Activated CD4-positive, alpha-beta T cell treated with anti-CD3 and anti-CD28 coated beads for 36 hours (primary cell): ENCODE data around the gene POLE. TPM values are rescaled to one million over a fixed set of nuclear protein-coding genes. Genes with fewer than 3 reads are reported as not detected.

ENCODE experiments used
- ATAC-seq: fragments of 200-7000 bp; cut with Tn5 transposase; one replicate; pipeline ENCODE4 v1.10.0; 2021; ENCODE audit warnings: mild to moderate bottlenecking, moderate library complexity
- CTCF ChIA-PET: fragments of 350-600 bp; sonication (Branson Sonifier 250); formaldehyde crosslinking; loops from one replicate; lab custom pipeline; 2021; ENCODE audit warnings: antibody characterized with exemption; lab: Charles Lee
- POLR2A ChIA-PET: fragments of 350-600 bp; sonication (Branson Sonifier 250); formaldehyde crosslinking; loops from one replicate; lab custom pipeline; 2021; ENCODE audit warnings: antibody characterized with exemption, inconsistent platforms; lab: Charles Lee
- DNase-seq: peaks from one replicate; pipeline ENCODE4 v3.0.0-alpha.2; 2020
- H3K27ac Mint-ChIP-seq: one replicate; pipeline ENCODE4 v1.8.0; 2021; ENCODE audit warnings: mixed read lengths
- H3K27me3 Mint-ChIP-seq: one replicate; pipeline ENCODE4 v1.8.0; 2021; ENCODE audit warnings: mixed read lengths
- H3K36me3 Mint-ChIP-seq: one replicate; pipeline ENCODE4 v1.8.0; 2021; ENCODE audit warnings: low read depth, mixed read lengths
- H3K4me1 Mint-ChIP-seq: one replicate; pipeline ENCODE4 v1.8.0; 2021; ENCODE audit warnings: mixed read lengths
- H3K4me3 Mint-ChIP-seq: one replicate; pipeline ENCODE4 v1.8.0; 2021; ENCODE audit warnings: mild to moderate bottlenecking, moderate library complexity, mixed read lengths
- H3K9me3 Mint-ChIP-seq: one replicate; pipeline ENCODE4 v1.8.0; 2021; ENCODE audit warnings: low read depth, mixed read lengths
- intact Hi-C, 2 experiments: fragments of 100-400 bp; cut with DNase I in 1 of 2; cut with micrococcal nuclease in 1 of 2; formaldehyde crosslinking; loops; one replicate each; pipeline versions ENCODE4 v1.14.2 to v1.15.1; 2022 to 2024; cut with DNase I, micrococcal nuclease
- total RNA-seq, 2 experiments: library from RNA; stranded (reverse); gene quantifications; one replicate each; pipeline ENCODE4 v1.2.3, GENCODE V29; 2021

Gene POLE
- 100 to 1,000 TPM; 121 to 124 TPM for total RNA-seq

DNA sequence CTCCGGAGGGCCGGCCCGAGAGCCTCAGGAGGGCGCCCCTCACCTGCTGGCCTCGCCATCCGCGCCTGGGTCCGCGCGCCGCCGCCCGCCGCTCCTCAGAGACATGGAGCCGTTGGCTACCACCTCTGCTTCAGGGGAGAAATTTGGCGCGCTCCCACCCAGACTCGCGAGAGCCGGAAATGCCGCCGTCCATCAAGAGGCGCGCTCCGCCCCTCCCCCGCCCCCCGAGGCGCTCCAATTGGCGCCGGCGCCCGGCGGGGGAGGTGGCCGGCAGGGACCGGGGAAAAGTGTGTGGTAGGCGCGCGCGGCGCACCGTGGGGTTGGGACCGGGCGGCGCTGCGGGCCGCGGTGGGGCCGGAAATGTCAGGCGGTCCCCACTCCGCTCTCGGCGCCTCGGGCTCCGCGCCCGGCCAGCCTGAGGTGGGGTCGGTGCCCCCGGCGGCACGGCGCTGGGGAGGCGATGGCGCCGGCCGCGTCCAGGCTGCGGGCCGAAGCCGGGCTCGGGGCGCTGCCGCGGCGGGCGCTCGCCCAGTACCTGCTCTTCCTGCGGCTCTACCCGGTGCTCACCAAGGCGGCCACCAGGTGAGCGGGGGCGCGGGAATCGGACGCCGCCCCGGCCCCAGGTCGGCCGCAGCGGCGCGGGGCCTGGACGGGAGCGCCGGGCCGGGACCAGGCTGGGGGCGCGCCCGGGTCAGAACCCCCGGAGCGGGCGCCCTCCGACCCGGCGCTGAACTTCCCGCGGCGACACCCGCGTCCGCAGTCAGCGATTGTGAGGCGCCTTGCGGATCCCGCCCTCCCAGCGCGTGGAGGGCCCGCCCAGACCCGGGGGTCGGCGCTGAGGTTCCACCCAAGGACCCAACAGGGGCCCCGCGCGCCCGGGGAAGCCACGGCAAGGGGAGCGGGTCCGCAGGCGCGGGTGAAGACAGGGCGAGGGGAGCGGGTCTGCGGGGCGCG is at the start of gene POLE, which contains the start of gene PXMP2:
Gene POLE, minus strand, starts transcription at position 132 of the 954 bp plus-strand sequence. Its CDS starts 27 bp downstream, at position 105.
Gene PXMP2, plus strand, starts transcription at position 377 of the 954 bp plus-strand sequence. Its CDS starts 84 bp downstream, at position 461.
- H3K4me1 Mint-ChIP-seq, result peaks cover 19% of the 10 kb centered on the region
- intact Hi-C loops, result loop anchor here (1.0 to 5.0 kb wide), 10 partner anchors 23 to 240 kb away; partner anchors contain the start of genes PGAM5 (in 2 of the 2), ANKLE2 (in 1 of the 2), CHFR (in 1 of the 2) and FBRSL1 (in 1 of the 2)
- H3K36me3 Mint-ChIP-seq, result peaks cover 18% of the 10 kb centered on the region
- DNase-seq (peak; percentile 98), ATAC-seq (peak; percentile 94)
- H3K9me3 Mint-ChIP-seq, result no peaks in the 10 kb centered on the region
- peak within 1 kb of the TSS; percentile 55 for H3K27ac Mint-ChIP-seq
- no peaks in the 10 kb centered on the region for H3K27me3 Mint-ChIP-seq
- peak within 1 kb of the TSS; percentile 72 for H3K4me3 Mint-ChIP-seq
- ChIA-PET CTCF (no interaction called here), POLR2A (no interaction called here)

DNA sequence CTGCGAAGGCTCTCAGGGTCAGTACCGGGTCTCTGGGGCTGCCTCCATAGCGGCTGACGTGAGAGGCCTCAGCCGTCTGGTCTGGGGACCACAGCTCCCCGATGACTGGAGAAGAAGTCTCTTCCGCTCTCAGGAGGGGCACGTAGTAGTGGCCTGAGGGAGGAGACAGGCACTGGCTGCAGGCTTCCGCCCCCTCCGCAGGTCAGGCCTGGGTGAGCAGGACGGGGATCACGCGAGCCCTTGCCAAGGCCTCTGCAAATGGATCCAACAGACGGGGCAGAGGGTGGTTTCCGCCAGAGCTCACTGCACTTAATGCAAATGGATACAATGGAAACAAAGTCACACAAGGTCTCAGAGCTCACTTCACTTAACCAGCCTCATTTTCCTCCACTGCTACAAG is 49.8 kb upstream of the POLE start:
- no peak overlapping the region for H3K27ac Mint-ChIP-seq
- CTCF ChIA-PET, result interaction anchor here (1.0 kb wide), 1 partner anchor 14 kb away, joined by 4 read pairs; no protein-coding TSS in a partner anchor
- POLR2A ChIA-PET, result no interaction called here
- H3K9me3 Mint-ChIP-seq, result no peaks in the 10 kb centered on the region
- ATAC-seq, result no peak
- H3K4me1 Mint-ChIP-seq, result no peaks in the 10 kb centered on the region
- H3K36me3 Mint-ChIP-seq, result peaks cover 83% of the 10 kb centered on the region
- H3K27me3 Mint-ChIP-seq, result no peaks in the 10 kb centered on the region
- no peak overlapping the region for H3K4me3 Mint-ChIP-seq
- DNase-seq, result no peak
- intact Hi-C loops, result no loop called here

GRCh38 chr12:132736378-132736777 is 49.2 kb upstream of the POLE start:
- Mint-ChIP-seq H3K9me3 (no peaks in the 10 kb centered on the region), H3K27ac (no peak overlapping the region), H3K36me3 (peaks cover 83% of the 10 kb centered on the region), H3K4me3 (no peak overlapping the region), H3K4me1 (no peaks in the 10 kb centered on the region), H3K27me3 (no peaks in the 10 kb centered on the region)
- DNase-seq (no peak), ATAC-seq (no peak)
- POLR2A ChIA-PET, result no interaction called here
- CTCF ChIA-PET, result interaction anchor here (1.0 kb wide), 1 partner anchor 14 kb away, joined by 4 read pairs; no protein-coding TSS in a partner anchor
- intact Hi-C loops, result no loop called here

DNA sequence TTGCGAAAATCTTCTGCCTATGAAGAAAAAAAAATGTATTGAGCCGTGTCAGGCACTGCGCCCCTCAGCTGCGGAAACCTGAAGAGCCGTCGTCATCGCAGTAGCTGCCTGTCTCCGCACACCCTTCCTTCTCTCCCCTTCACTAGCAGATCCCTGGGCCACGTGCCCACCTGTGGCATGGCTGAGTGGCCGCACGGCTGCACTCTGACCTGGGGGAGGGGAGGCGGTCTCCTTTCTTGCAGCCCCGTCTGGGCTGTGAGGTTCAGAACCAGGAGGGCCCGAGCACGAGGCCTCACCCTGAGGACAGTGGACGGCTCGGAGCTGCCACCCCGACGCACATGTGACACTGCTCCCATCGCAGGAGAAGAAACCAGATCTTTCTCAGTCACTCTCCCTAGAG is 48.4 kb upstream of the POLE start:
- CTCF ChIA-PET, result no interaction called here
- Mint-ChIP-seq H3K4me1 (no peaks in the 10 kb centered on the region), H3K9me3 (no peaks in the 10 kb centered on the region), H3K36me3 (peaks cover 82% of the 10 kb centered on the region), H3K4me3 (no peak overlapping the region), H3K27ac (no peak overlapping the region), H3K27me3 (no peaks in the 10 kb centered on the region)
- POLR2A ChIA-PET, result interaction anchor here (0.5 kb wide), 1 partner anchor 15 kb away, joined by 5 read pairs; no protein-coding TSS in a partner anchor
- ATAC-seq (no peak), DNase-seq (no peak)
- intact Hi-C loops, result no loop called here

DNA sequence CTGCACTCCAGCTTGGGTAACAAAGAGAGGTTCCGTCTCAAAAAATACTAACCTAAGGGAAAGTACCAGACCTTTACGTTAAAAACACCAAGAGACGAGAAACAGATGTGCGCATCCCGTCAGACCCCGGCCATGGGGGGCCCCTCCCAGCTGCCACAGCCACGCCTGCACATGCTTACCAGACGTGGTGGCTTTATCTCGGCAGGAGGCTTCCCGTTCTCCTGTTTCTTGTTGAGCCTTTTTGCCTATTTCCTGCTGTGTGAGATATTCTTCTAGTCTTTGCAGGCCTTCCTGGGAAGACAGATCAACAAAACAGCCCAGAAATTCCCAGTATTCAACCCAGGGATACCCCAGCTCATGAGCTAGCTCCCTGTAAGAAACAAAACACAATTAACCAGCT is 47.1 kb upstream of the POLE start:
- POLR2A ChIA-PET, result no interaction called here
- Mint-ChIP-seq H3K27me3 (no peaks in the 10 kb centered on the region), H3K27ac (no peak overlapping the region), H3K36me3 (peaks cover 80% of the 10 kb centered on the region), H3K9me3 (no peaks in the 10 kb centered on the region), H3K4me1 (no peaks in the 10 kb centered on the region), H3K4me3 (no peak overlapping the region)
- ATAC-seq (no peak), DNase-seq (no peak)
- CTCF ChIA-PET, result interaction anchor here (0.7 kb wide), 1 partner anchor 53 kb away, joined by 3 read pairs; no protein-coding TSS in a partner anchor
- intact Hi-C loops, result no loop called here

GRCh38 chr12:132731574-132731973 is 44.4 kb upstream of the POLE start:
- no peak for DNase-seq
- no peaks in the 10 kb centered on the region for H3K4me1 Mint-ChIP-seq
- no peaks in the 10 kb centered on the region for H3K27me3 Mint-ChIP-seq
- ATAC-seq, result no peak
- no peak overlapping the region for H3K27ac Mint-ChIP-seq
- no peak overlapping the region for H3K4me3 Mint-ChIP-seq
- peaks cover 85% of the 10 kb centered on the region for H3K36me3 Mint-ChIP-seq
- H3K9me3 Mint-ChIP-seq, result no peaks in the 10 kb centered on the region
- POLR2A ChIA-PET, result no interaction called here
- intact Hi-C loops, result no loop called here
- CTCF ChIA-PET, result no interaction called here

- no peak overlapping the region for H3K4me3 Mint-ChIP-seq
- peaks cover 86% of the 10 kb centered on the region for H3K36me3 Mint-ChIP-seq
- H3K9me3 Mint-ChIP-seq, result no peaks in the 10 kb centered on the region
- no peak overlapping the region for H3K27ac Mint-ChIP-seq
- no peaks in the 10 kb centered on the region for H3K27me3 Mint-ChIP-seq
- ATAC-seq (no peak), DNase-seq (no peak)
- ChIA-PET CTCF (interaction anchor here (0.9 kb wide), 1 partner anchor 11 kb away, joined by 3 read pairs; no protein-coding TSS in a partner anchor), POLR2A (no interaction called here)
- intact Hi-C loops, result no loop called here
- no peaks in the 10 kb centered on the region for H3K4me1 Mint-ChIP-seq
Observed at GRCh38 chr12:132730353-132730752, 43.2 kb upstream of the POLE start.

DNA sequence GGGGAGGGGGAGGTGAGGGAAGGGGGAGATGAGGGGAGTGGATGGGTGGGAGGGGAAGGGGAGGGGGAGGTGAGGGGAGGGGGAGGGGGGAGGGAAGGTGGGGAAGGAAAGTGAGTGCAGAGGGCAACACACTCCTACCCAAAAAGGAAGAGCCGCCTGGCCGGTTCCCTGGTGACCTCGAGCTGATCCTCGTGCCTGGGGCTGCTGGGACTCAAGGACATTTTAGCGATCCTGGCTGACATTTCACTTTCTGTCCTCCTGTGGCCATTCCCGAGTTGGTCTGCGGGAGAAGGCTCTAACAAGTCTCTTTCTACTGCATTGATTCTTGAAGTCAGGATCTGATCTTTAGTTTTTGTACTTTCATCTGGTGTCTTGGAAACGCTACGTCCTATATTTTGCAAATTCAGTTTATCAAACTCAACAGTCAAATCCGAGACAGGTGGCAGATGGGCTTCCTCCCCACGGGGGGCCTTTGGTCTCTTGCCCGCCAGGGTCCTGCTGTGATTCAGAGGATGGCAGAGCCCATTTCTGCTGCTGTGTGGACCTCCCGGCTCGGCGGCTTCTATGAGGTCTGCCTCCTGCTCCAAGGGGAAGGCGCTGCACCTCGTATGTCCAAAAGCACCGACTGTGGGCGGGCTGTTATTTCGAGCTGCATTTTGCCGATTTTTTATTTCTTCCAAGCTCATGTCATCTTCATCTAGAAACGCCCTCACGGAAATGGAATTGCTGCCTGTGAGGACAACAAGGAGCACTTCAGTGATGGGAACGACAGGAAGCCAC is 42.6 kb upstream of the POLE start:
- intact Hi-C loops, result no loop called here
- no peak for DNase-seq
- peaks cover 86% of the 10 kb centered on the region for H3K36me3 Mint-ChIP-seq
- no peak for ATAC-seq
- H3K27me3 Mint-ChIP-seq, result no peaks in the 10 kb centered on the region
- H3K4me3 Mint-ChIP-seq, result no peak overlapping the region
- H3K4me1 Mint-ChIP-seq, result no peaks in the 10 kb centered on the region
- no peaks in the 10 kb centered on the region for H3K9me3 Mint-ChIP-seq
- no peak overlapping the region for H3K27ac Mint-ChIP-seq
- ChIA-PET POLR2A (no interaction called here), CTCF (interaction anchor here (0.9 kb wide), 1 partner anchor 11 kb away, joined by 3 read pairs; no protein-coding TSS in a partner anchor)

DNA sequence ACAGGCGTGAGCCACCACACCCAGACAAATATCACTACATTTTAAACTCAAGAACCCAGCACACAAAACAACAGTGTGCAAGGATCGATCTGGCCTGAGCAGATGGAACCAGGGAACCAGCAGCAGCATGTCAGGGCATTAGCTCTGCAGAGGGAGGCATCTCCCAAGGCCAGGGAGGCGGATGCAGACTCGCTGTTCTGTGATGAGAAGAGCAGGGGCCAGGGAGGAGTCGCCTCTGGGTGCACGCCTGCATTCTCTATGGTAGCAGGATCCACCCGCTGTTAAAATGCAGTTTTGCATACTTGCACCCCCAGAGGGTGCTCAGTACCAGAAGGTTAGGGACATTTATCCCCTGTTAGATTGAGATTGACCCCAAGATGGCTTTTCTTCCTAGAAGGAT is 41.4 kb upstream of the POLE start:
- H3K27me3 Mint-ChIP-seq, result no peaks in the 10 kb centered on the region
- H3K36me3 Mint-ChIP-seq, result peaks cover 84% of the 10 kb centered on the region
- DNase-seq (no peak), ATAC-seq (no peak)
- H3K4me1 Mint-ChIP-seq, result peaks cover 3% of the 10 kb centered on the region
- no peak overlapping the region for H3K4me3 Mint-ChIP-seq
- no peaks in the 10 kb centered on the region for H3K9me3 Mint-ChIP-seq
- POLR2A ChIA-PET, result no interaction called here
- no peak overlapping the region for H3K27ac Mint-ChIP-seq
- intact Hi-C loops, result no loop called here
- CTCF ChIA-PET, result interaction anchor here (0.8 kb wide), 1 partner anchor 40 kb away, joined by 3 read pairs; no protein-coding TSS in a partner anchor

DNA sequence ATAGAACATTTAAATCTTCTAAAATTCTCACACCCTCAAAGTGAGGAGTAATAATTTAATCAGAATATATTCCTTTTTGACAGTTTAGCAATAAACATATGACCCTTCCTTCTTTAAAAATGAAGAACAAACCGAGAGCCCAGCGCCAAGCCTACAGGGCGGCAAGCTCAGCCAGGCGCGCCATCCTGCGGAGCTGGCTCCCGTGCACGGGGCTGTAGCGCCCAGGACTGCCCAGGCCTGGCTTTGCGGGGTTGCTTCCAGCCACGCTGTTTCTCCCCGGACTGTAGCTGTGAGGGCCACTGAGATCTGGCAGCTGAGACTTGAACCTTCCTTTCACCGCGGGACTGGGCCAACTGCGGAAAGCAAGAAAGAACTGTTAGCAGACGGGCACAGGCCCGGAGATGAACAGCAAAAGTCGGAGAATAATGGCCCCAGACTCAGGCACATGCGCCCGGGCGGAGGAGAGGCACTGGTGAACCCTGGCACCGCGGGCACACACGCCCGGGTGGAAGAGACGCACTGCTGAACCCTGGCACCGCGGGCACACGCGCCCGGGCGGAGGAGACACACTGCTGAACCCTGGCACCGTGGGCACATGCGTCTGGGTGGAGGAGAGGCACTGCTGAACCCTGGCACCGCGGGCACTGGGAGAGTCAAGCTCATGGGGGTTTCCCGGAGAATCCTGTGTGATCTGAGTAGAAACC is 40.1 kb upstream of the POLE start:
- DNase-seq (no peak), ATAC-seq (no peak)
- peaks cover 3% of the 10 kb centered on the region for H3K4me1 Mint-ChIP-seq
- H3K27me3 Mint-ChIP-seq, result no peaks in the 10 kb centered on the region
- H3K4me3 Mint-ChIP-seq, result no peak overlapping the region
- ChIA-PET CTCF (no interaction called here), POLR2A (no interaction called here)
- no peak overlapping the region for H3K27ac Mint-ChIP-seq
- intact Hi-C loops, result no loop called here
- no peaks in the 10 kb centered on the region for H3K9me3 Mint-ChIP-seq
- peaks cover 77% of the 10 kb centered on the region for H3K36me3 Mint-ChIP-seq

GRCh38 chr12:132726386-132726785 is 39.2 kb upstream of the POLE start:
- Mint-ChIP-seq H3K4me1 (peaks cover 3% of the 10 kb centered on the region), H3K4me3 (no peak overlapping the region), H3K27me3 (no peaks in the 10 kb centered on the region), H3K9me3 (no peaks in the 10 kb centered on the region), H3K36me3 (peaks cover 74% of the 10 kb centered on the region), H3K27ac (no peak overlapping the region)
- ChIA-PET CTCF (no interaction called here), POLR2A (no interaction called here)
- intact Hi-C loops, result no loop called here
- no peak for ATAC-seq
- no peak for DNase-seq
